Activated CD8-positive, alpha-beta T cell treated with anti-CD3 and anti-CD28 coated beads for 36 hours (primary cell): Measurements from ENCODE around the gene ATF7. TPM values are rescaled to one million over a fixed set of nuclear protein-coding genes. Genes with fewer than 3 reads are reported as not detected.
"Not testable (repeated sequence)": the region's sequence is repeated elsewhere in the genome, so short reads cannot be mapped to it uniquely, and the experiment has no call there.

ENCODE experiments used
- ATAC-seq: fragments of 200-7000 bp; cut with Tn5 transposase; one replicate; pipeline ENCODE4 v1.10.0; 2021; ENCODE audit warnings: mild to moderate bottlenecking, moderate library complexity
- CTCF ChIA-PET: fragments of 350-600 bp; sonication (Branson Sonifier 250); formaldehyde crosslinking; loops from one replicate; lab custom pipeline; 2021; ENCODE audit warnings: antibody characterized with exemption; lab: Charles Lee
- POLR2A ChIA-PET: fragments of 350-600 bp; sonication (Branson Sonifier 250); formaldehyde crosslinking; loops from one replicate; lab custom pipeline; 2021; ENCODE audit warnings: antibody characterized with exemption; lab: Charles Lee
- DNase-seq: peaks from one replicate; pipeline ENCODE4 v3.0.0-alpha.2; 2020
- H3K27ac Mint-ChIP-seq: one replicate; pipeline ENCODE4 v1.8.0; 2021; ENCODE audit warnings: mild to moderate bottlenecking, mixed read lengths
- H3K27me3 Mint-ChIP-seq: one replicate; pipeline ENCODE4 v1.8.0; 2021; ENCODE audit warnings: mixed read lengths
- H3K36me3 Mint-ChIP-seq: one replicate; pipeline ENCODE4 v1.8.0; 2021; ENCODE audit warnings: low read depth, mixed read lengths
- H3K4me1 Mint-ChIP-seq: one replicate; pipeline ENCODE4 v1.8.0; 2021; ENCODE audit warnings: low read depth, mixed read lengths
- H3K4me3 Mint-ChIP-seq: one replicate; pipeline ENCODE4 v1.8.0; 2021; ENCODE audit warnings: mild to moderate bottlenecking, moderate library complexity, mixed read lengths
- H3K9me3 Mint-ChIP-seq: one replicate; pipeline ENCODE4 v1.8.0; 2021; ENCODE audit warnings: mixed read lengths
- CTCF ChIP-seq: fragments of 200-600 bp; IDR thresholded peaks from one replicate; pipeline ENCODE4 v1.8.0; 2022; ENCODE audit warnings: antibody characterized with exemption, mild to moderate bottlenecking
- intact Hi-C: fragments of 100-400 bp; cut with micrococcal nuclease; formaldehyde crosslinking; loops from one replicate; pipeline ENCODE4 v1.10.0; 2022
- total RNA-seq, 2 experiments: library from RNA; stranded (reverse); gene quantifications; one replicate each; pipeline ENCODE4 v1.2.3, GENCODE V29; 2021

Gene ATF7
- total RNA-seq, 2 experiments from 2014 or later, result 22.0 to 22.6 TPM

GRCh38 chr12:53600490-53601295 is 25.5 kb downstream of the ATF7 start:
- H3K4me3 Mint-ChIP-seq, result no peak overlapping the region
- H3K4me1 Mint-ChIP-seq, result peaks cover 19% of the 10 kb centered on the region
- DNase-seq (no peak), ATAC-seq (no peak)
- POLR2A ChIA-PET, result interaction anchor here (1.3 kb wide), 1 partner anchor 9 kb away, joined by 3 read pairs; no protein-coding TSS in a partner anchor
- no peaks in the 10 kb centered on the region for H3K9me3 Mint-ChIP-seq
- H3K27ac Mint-ChIP-seq, result no peak overlapping the region
- peaks cover 4% of the 10 kb centered on the region for H3K36me3 Mint-ChIP-seq
- intact Hi-C loops, result no loop called here
- CTCF ChIA-PET, result interaction anchor here (0.7 to 1.4 kb wide), 4 partner anchors 11 to 143 kb away, joined by 3 to 4 read pairs (median 4); partner anchors contain the start of gene ATP5MC2
- no peak for TF ChIP-seq CTCF
- H3K27me3 Mint-ChIP-seq, result no peaks in the 10 kb centered on the region

- no peaks in the 10 kb centered on the region for H3K9me3 Mint-ChIP-seq
- TF ChIP-seq CTCF, result no peak
- DNase-seq (no peak), ATAC-seq (no peak)
- no peaks in the 10 kb centered on the region for H3K27me3 Mint-ChIP-seq
- ChIA-PET CTCF (interaction anchor here (1.2 to 1.4 kb wide), 3 partner anchors 14 to 100 kb away, joined by 3 to 4 read pairs (median 4); partner anchors contain the start of gene ATP5MC2), POLR2A (no interaction called here)
- H3K36me3 Mint-ChIP-seq, result peaks cover 4% of the 10 kb centered on the region
- peaks cover 19% of the 10 kb centered on the region for H3K4me1 Mint-ChIP-seq
- no peak overlapping the region for H3K27ac Mint-ChIP-seq
- intact Hi-C loops, result no loop called here
- no peak overlapping the region for H3K4me3 Mint-ChIP-seq
These were observed 26.6 kb downstream of the ATF7 start for GRCh38 chr12:53599579-53599978.

- peaks cover 17% of the 10 kb centered on the region for H3K4me1 Mint-ChIP-seq
- H3K9me3 Mint-ChIP-seq, DNase-seq, H3K4me3 Mint-ChIP-seq, ATAC-seq, H3K27ac Mint-ChIP-seq, POLR2A ChIA-PET, H3K27me3 Mint-ChIP-seq, intact Hi-C loops, H3K36me3 Mint-ChIP-seq: not testable (repeated sequence)
- CTCF ChIA-PET, result interaction anchor here (1.2 to 1.4 kb wide), 3 partner anchors 14 to 100 kb away, joined by 3 to 4 read pairs (median 4); partner anchors contain the start of gene ATP5MC2
These were observed 27.2 kb downstream of the ATF7 start for GRCh38 chr12:53598971-53599370.

- H3K27ac Mint-ChIP-seq, result no peak overlapping the region
- ChIA-PET POLR2A (no interaction called here), CTCF (no interaction called here)
- H3K27me3 Mint-ChIP-seq, result no peaks in the 10 kb centered on the region
- DNase-seq (no peak), ATAC-seq (no peak)
- peaks cover 4% of the 10 kb centered on the region for H3K36me3 Mint-ChIP-seq
- intact Hi-C loops, result no loop called here
- TF ChIP-seq CTCF, result no peak
- no peak overlapping the region for H3K4me3 Mint-ChIP-seq
- peaks cover 13% of the 10 kb centered on the region for H3K4me1 Mint-ChIP-seq
- H3K9me3 Mint-ChIP-seq, result no peaks in the 10 kb centered on the region
These were observed 29.2 kb downstream of the ATF7 start for GRCh38 chr12:53596920-53597363.

GRCh38 chr12:53594897-53595615 is 31.1 kb downstream of the ATF7 start:
- no peak for TF ChIP-seq CTCF
- ChIA-PET POLR2A (interaction anchor here (1.2 kb wide), 1 partner anchor 55 kb away, joined by 3 read pairs; no protein-coding TSS in a partner anchor), CTCF (no interaction called here)
- Mint-ChIP-seq H3K4me3 (no peak overlapping the region), H3K9me3 (no peaks in the 10 kb centered on the region), H3K27ac (no peak overlapping the region), H3K27me3 (no peaks in the 10 kb centered on the region), H3K36me3 (peaks cover 4% of the 10 kb centered on the region), H3K4me1 (peaks cover 25% of the 10 kb centered on the region)
- ATAC-seq (no peak), DNase-seq (no peak)
- intact Hi-C loops, result no loop called here
